HG03060 (cell line): ENCODE measurements around the gene C1D.
"Not testable (repeated sequence)": the region's sequence is repeated elsewhere in the genome, so short reads cannot be mapped to it uniquely, and the experiment has no call there.

Experiments used
- ATAC-seq: cut with Tn5 transposase; IDR thresholded peaks from one replicate; pipeline ENCODE4 v1.9.1; 2021; ENCODE audit warnings: low read depth, moderate number of reproducible peaks; ENCODE audit not compliant: unreplicated experiment

The C1D gene

GRCh38 chr2:68062680-68063387 lies at the start of gene C1D:
TSS of gene C1D (minus strand) at chr2:68063004. CDS start at chr2:68047310, 15,694 bp downstream.
- peak; percentile 85 for ATAC-seq

GRCh38 chr2:68110102-68110501 lies 47.3 kb upstream of the C1D start:
- peak; percentile 95 for ATAC-seq

- ATAC-seq: no peak
Observed at GRCh38 chr2:68108120-68108519, 45.3 kb upstream of the C1D start.

- no peak for ATAC-seq
Observed at GRCh38 chr2:68107475-68107874, 44.7 kb upstream of the C1D start.

- ATAC-seq: no peak
Observed at GRCh38 chr2:68104111-68104835, 41.5 kb upstream of the C1D start.

- ATAC-seq: no peak
Observed at GRCh38 chr2:68103709-68104055, 40.9 kb upstream of the C1D start.

GRCh38 chr2:68103030-68103708 lies 40.4 kb upstream of the C1D start:
- no peak for ATAC-seq

- no peak for ATAC-seq
Observed at GRCh38 chr2:68100189-68100588, 37.4 kb upstream of the C1D start.

GRCh38 chr2:68099260-68099659 lies 36.5 kb upstream of the C1D start:
- ATAC-seq: no peak

- no peak for ATAC-seq
Observed at GRCh38 chr2:68098291-68098797, 35.5 kb upstream of the C1D start.

- ATAC-seq: no peak
Observed at GRCh38 chr2:68094111-68094510, 31.3 kb upstream of the C1D start.

GRCh38 chr2:68093634-68094033 lies 30.8 kb upstream of the C1D start:
- ATAC-seq: no peak

- no peak for ATAC-seq
Observed at GRCh38 chr2:68091439-68092034, 28.7 kb upstream of the C1D start.

GRCh38 chr2:68089961-68090360 lies 27.2 kb upstream of the C1D start:
- ATAC-seq: no peak

GRCh38 chr2:68088940-68089339 lies 26.1 kb upstream of the C1D start:
- no peak for ATAC-seq

GRCh38 chr2:68086166-68086565 lies 23.4 kb upstream of the C1D start:
- no peak for ATAC-seq

- no peak for ATAC-seq
Observed at GRCh38 chr2:68083346-68083745, 20.5 kb upstream of the C1D start.

- ATAC-seq: no peak
Observed at GRCh38 chr2:68074050-68074449, 11.2 kb upstream of the C1D start.

GRCh38 chr2:68063797-68064646 lies 1.2 kb upstream of the C1D start:
- ATAC-seq: not testable (repeated sequence)

- no peak for ATAC-seq
Observed at GRCh38 chr2:68060652-68061051, 2.2 kb downstream of the C1D start.
